ENCODE measurements around the gene ST6GALNAC4. TPM values are rescaled to one million over a fixed set of nuclear protein-coding genes. Genes with fewer than 3 reads are reported as not detected.

ST6GALNAC4 gene
- total and polyA plus RNA-seq, 9 of the 15 experiments (the other 6 are each of a cell fraction or from before 2014, with no cell fraction given), result 2.6 to 43.1 (median 15.4) TPM

DNA sequence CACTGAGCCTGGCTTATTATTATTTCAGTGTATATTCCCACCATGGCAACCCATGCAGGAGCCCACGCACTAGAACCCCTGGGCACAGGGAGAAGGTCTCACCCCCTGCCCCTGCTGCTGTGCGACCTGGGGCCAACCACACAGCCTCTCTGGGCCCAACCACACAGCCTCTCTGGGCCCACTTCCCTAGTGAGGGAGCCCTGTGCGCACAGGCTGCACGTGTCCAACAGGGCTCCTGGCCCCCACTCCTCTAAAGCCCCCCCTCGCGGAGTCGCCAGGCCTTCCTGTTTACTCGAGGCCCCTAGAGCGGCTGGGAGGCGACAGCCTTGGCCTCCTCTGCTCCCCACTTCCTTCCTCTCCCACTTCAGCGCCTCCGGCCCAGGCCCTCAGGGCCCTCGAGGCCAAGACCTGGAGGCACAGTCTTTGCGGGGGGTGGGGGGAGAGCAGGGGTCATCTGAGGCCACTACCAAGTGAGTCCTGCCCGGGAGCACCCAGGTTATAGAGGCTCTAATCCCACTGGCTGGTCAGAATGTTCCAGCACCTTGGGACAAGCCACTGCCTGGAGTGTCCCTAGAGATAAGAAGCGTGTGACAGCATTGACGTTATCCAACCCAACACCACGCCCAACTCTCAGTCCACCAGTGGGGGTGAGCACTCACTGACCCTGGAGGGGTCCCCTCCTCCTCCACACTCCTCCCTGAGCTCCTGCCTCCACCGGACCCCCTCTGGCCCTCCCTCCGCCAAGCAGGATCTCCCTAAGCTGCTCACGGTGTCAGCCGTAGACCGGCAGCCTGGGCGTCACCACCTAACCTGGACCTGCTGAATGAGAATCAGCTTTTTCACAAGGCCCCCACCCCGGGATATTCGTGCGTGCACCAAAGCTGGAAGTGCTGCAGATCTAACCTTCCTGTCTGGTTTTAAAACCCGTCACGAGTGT, 54.5 kb downstream of the ST6GALNAC4 start (continued):
- TF ChIP-seq ZNF282 (CRISPR knock-in tag; IDR thresholded peaks at IDR 0.05) (no peak), PURB (CRISPR knock-in tag; IDR thresholded peaks at IDR 0.05; ENCODE audit: low read depth) (no peak), RBM14 (IDR thresholded peaks at IDR 0.05; ENCODE audit: borderline replicate concordance, insufficient read depth, low read depth, low read length) (no peak), ZNF778 (CRISPR knock-in tag; IDR thresholded peaks at IDR 0.05) (no peak), NEUROD1 (IDR thresholded peaks at IDR 0.05; ENCODE audit: borderline replicate concordance, low read depth, low read length, partially characterized antibody) (no peak), ZNF699 (CRISPR knock-in tag; IDR thresholded peaks at IDR 0.05; ENCODE audit: insufficient replicate concordance) (no peak), C11orf30 (IDR thresholded peaks at IDR 0.05; ENCODE audit: low read depth) (no peak), RBM25 (IDR thresholded peaks at IDR 0.05; ENCODE audit: low read depth, low read length, severe bottlenecking) (no peak), RB1 (IDR thresholded peaks at IDR 0.05; ENCODE audit: low read depth) (peak; percentile 55; the same call in 1 of the 2 replicates), SMAD3 (CRISPR knock-in tag; conservative IDR thresholded peaks at IDR 0.05) (no peak; the same call in 1 of the 2 replicates)
- TF ChIP-seq, protein P1, sequence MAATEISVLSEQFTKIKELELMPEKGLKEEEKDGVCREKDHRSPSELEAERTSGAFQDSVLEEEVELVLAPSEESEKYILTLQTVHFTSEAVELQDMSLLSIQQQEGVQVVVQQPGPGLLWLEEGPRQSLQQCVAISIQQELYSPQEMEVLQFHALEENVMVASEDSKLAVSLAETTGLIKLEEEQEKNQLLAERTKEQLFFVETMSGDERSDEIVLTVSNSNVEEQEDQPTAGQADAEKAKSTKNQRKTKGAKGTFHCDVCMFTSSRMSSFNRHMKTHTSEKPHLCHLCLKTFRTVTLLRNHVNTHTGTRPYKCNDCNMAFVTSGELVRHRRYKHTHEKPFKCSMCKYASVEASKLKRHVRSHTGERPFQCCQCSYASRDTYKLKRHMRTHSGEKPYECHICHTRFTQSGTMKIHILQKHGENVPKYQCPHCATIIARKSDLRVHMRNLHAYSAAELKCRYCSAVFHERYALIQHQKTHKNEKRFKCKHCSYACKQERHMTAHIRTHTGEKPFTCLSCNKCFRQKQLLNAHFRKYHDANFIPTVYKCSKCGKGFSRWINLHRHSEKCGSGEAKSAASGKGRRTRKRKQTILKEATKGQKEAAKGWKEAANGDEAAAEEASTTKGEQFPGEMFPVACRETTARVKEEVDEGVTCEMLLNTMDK (IDR thresholded peaks at IDR 0.05; ENCODE audit: borderline replicate concordance, insufficient read depth, low read depth, low read length, poor library complexity, severe bottlenecking), result peak; percentile 6
- TF ChIP-seq, protein P2, sequence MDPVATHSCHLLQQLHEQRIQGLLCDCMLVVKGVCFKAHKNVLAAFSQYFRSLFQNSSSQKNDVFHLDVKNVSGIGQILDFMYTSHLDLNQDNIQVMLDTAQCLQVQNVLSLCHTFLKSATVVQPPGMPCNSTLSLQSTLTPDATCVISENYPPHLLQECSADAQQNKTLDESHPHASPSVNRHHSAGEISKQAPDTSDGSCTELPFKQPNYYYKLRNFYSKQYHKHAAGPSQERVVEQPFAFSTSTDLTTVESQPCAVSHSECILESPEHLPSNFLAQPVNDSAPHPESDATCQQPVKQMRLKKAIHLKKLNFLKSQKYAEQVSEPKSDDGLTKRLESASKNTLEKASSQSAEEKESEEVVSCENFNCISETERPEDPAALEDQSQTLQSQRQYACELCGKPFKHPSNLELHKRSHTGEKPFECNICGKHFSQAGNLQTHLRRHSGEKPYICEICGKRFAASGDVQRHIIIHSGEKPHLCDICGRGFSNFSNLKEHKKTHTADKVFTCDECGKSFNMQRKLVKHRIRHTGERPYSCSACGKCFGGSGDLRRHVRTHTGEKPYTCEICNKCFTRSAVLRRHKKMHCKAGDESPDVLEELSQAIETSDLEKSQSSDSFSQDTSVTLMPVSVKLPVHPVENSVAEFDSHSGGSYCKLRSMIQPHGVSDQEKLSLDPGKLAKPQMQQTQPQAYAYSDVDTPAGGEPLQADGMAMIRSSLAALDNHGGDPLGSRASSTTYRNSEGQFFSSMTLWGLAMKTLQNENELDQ (CRISPR knock-in tag; IDR thresholded peaks at IDR 0.05; ENCODE audit: borderline replicate concordance), result no peak
- TF ChIP-seq, protein P3, sequence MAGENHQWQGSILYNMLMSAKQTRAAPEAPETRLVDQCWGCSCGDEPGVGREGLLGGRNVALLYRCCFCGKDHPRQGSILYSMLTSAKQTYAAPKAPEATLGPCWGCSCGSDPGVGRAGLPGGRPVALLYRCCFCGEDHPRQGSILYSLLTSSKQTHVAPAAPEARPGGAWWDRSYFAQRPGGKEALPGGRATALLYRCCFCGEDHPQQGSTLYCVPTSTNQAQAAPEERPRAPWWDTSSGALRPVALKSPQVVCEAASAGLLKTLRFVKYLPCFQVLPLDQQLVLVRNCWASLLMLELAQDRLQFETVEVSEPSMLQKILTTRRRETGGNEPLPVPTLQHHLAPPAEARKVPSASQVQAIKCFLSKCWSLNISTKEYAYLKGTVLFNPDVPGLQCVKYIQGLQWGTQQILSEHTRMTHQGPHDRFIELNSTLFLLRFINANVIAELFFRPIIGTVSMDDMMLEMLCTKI (IDR thresholded peaks at IDR 0.05; ENCODE audit: partially characterized antibody), result no peak
- TF ChIP-seq, protein P4, sequence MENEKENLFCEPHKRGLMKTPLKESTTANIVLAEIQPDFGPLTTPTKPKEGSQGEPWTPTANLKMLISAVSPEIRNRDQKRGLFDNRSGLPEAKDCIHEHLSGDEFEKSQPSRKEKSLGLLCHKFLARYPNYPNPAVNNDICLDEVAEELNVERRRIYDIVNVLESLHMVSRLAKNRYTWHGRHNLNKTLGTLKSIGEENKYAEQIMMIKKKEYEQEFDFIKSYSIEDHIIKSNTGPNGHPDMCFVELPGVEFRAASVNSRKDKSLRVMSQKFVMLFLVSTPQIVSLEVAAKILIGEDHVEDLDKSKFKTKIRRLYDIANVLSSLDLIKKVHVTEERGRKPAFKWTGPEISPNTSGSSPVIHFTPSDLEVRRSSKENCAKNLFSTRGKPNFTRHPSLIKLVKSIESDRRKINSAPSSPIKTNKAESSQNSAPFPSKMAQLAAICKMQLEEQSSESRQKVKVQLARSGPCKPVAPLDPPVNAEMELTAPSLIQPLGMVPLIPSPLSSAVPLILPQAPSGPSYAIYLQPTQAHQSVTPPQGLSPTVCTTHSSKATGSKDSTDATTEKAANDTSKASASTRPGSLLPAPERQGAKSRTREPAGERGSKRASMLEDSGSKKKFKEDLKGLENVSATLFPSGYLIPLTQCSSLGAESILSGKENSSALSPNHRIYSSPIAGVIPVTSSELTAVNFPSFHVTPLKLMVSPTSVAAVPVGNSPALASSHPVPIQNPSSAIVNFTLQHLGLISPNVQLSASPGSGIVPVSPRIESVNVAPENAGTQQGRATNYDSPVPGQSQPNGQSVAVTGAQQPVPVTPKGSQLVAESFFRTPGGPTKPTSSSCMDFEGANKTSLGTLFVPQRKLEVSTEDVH (IDR thresholded peaks at IDR 0.05; ENCODE audit: low read depth, partially characterized antibody), result peak; percentile 58
- TF ChIP-seq, protein P5, sequence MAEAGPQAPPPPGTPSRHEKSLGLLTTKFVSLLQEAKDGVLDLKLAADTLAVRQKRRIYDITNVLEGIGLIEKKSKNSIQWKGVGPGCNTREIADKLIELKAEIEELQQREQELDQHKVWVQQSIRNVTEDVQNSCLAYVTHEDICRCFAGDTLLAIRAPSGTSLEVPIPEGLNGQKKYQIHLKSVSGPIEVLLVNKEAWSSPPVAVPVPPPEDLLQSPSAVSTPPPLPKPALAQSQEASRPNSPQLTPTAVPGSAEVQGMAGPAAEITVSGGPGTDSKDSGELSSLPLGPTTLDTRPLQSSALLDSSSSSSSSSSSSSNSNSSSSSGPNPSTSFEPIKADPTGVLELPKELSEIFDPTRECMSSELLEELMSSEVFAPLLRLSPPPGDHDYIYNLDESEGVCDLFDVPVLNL (CRISPR knock-in tag; IDR thresholded peaks at IDR 0.05; ENCODE audit: low read depth), result no peak
